ENCODE results near the gene KLHL29. TPM values are rescaled to one million over a fixed set of nuclear protein-coding genes. Genes with fewer than 3 reads are reported as not detected.

KLHL29 gene
- total RNA-seq, 1 donor from 2014 or later: 8.0 TPM

DNA sequence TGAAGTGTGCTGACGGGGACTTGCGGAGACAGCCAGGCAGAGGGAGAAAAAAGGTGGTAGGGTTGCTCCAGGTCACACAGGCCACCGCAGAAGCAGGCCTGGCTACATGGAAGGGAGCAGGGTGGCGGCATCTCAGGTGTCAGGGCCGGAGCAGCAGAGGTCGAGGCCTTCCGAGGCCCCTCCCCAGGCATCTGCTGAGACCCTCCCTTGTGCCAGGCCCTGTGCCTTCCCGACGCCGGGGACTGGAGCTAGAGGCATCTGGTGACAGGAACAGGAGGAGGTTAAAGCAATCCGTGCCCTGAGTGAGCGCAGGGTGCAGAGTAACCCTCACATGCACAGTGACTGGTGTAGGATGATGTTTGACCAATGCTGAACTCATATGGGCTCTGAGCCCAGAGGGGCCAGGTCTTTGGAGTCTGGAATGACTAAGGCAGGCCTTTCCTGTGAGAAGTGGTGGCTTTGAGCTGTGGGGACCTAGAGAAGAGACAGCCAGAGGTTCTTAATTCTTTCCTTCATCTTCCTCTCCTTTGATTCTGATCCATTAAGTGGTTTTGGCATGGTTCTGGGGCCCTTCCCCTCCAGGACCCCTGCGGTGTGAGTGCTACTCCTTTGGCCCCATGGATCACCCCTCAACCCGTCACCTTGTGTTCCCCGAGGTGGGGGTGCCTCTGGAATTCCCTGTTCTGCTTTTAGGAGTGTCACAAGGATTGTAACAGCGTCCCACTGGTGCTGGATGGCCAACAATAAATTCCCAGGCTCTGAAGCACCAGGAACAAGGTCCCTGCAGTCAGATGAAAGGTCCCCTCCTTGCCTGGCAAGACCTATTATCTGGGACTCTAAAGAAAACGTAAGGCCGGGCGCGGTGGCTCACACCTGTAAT is 72.1 kb downstream of the KLHL29 start:
- Mint-ChIP-seq H3K27me3 (ENCODE audit: low read depth) (no peaks in the 10 kb centered on the region), H3K9me3 (ENCODE audit: low read depth) (no peaks in the 10 kb centered on the region), H3K4me3 (ENCODE audit: unreplicated experiment) (no peak overlapping the region), H3K36me3 (ENCODE audit: low read depth) (no peaks in the 10 kb centered on the region), H3K27ac (ENCODE audit: unreplicated experiment) (no peak overlapping the region), H3K4me1 (ENCODE audit: low read depth) (peaks cover 32% of the 10 kb centered on the region)
- TF ChIP-seq, protein P1, sequence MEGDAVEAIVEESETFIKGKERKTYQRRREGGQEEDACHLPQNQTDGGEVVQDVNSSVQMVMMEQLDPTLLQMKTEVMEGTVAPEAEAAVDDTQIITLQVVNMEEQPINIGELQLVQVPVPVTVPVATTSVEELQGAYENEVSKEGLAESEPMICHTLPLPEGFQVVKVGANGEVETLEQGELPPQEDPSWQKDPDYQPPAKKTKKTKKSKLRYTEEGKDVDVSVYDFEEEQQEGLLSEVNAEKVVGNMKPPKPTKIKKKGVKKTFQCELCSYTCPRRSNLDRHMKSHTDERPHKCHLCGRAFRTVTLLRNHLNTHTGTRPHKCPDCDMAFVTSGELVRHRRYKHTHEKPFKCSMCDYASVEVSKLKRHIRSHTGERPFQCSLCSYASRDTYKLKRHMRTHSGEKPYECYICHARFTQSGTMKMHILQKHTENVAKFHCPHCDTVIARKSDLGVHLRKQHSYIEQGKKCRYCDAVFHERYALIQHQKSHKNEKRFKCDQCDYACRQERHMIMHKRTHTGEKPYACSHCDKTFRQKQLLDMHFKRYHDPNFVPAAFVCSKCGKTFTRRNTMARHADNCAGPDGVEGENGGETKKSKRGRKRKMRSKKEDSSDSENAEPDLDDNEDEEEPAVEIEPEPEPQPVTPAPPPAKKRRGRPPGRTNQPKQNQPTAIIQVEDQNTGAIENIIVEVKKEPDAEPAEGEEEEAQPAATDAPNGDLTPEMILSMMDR (IDR thresholded peaks at IDR 0.05): no peak
- no peak for DNase-seq (ENCODE audit: low spot score)

DNA sequence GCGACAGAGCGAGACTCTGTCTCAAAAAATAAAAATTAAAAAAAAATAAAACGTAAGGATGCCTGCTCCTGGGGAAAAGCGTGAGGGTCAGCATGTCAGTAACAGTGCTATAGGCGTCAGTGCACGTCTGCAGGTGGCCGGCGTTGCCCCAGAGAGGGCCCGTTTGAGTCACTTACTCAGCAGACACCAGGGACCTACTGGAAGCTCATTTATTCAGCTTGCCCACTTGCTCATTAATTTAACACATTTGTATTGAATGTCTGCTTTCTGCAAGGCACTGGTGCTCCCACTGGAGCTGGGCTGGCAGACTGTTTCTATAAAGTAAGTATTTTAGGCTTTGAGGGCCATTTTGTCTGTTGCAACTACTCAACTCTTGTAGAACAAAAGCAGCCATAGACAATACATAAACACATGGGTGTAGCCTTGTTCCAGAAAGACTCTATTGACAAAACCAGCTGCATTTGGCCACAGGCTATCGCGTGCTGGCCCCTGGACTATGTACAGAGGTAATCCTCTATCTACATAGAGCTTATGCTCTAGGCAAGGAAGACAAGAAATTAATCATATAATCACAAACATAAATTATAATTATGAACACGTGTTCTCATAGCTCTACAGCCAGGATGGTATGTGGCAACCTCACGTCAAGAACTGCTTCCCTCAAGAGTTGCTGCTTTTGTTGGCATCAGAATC is 73.2 kb downstream of the KLHL29 start:
- no peaks in the 10 kb centered on the region for H3K36me3 Mint-ChIP-seq (ENCODE audit: low read depth)
- H3K9me3 Mint-ChIP-seq (ENCODE audit: low read depth): no peaks in the 10 kb centered on the region
- no peaks in the 10 kb centered on the region for H3K27me3 Mint-ChIP-seq (ENCODE audit: low read depth)
- peaks cover 22% of the 10 kb centered on the region for H3K4me1 Mint-ChIP-seq (ENCODE audit: low read depth)
- no peak for DNase-seq (ENCODE audit: low spot score)
- H3K4me3 Mint-ChIP-seq (ENCODE audit: unreplicated experiment): no peak overlapping the region
- H3K27ac Mint-ChIP-seq (ENCODE audit: unreplicated experiment): no peak overlapping the region
- TF ChIP-seq, protein P1 (IDR thresholded peaks at IDR 0.05): no peak

DNA sequence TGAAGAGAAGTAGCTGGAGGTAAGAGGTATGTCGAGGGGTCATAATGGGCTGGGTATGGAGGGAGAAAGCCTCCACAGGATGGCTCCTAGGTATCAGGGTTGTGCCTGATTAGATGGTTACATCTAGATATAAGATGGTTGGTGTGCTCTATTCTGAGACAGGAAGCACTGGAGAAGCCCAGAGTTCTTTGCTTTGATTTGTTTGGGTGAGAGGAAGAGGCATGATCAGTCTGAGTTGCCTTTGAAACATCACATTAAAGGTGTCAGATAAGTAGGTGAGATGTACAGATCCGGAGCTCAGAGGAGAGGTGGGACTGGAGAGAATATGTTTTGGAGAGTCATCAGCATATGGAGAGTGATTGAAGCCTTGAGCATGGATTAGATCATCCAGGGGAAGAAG is 74.1 kb downstream of the KLHL29 start:
- no peak for DNase-seq (ENCODE audit: low spot score)
- H3K27me3 Mint-ChIP-seq (ENCODE audit: low read depth): no peaks in the 10 kb centered on the region
- H3K4me1 Mint-ChIP-seq (ENCODE audit: low read depth): peaks cover 13% of the 10 kb centered on the region
- H3K4me3 Mint-ChIP-seq (ENCODE audit: unreplicated experiment): no peak overlapping the region
- no peaks in the 10 kb centered on the region for H3K9me3 Mint-ChIP-seq (ENCODE audit: low read depth)
- TF ChIP-seq, protein P1 (IDR thresholded peaks at IDR 0.05): no peak
- no peak overlapping the region for H3K27ac Mint-ChIP-seq (ENCODE audit: unreplicated experiment)
- H3K36me3 Mint-ChIP-seq (ENCODE audit: low read depth): no peaks in the 10 kb centered on the region

DNA sequence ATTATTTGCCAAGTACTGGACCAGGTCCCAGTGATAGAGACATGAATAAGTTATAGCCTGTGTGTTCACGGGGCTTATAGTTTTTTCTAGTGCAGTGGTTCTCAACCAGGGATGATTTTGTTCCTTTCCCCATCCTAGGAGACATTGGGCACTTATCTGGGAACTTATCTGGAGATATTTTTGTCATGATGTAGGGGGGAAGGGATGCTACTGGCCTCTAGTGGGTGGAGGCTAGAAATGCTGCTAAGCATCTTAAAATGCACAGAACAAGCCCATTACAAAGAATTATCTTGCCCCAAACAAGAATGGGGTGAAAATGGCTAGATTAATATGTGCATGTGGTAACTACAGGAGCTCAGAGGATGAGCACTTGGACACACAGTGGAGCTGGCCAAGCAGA is 75.2 kb downstream of the KLHL29 start:
- no peaks in the 10 kb centered on the region for H3K9me3 Mint-ChIP-seq (ENCODE audit: low read depth)
- H3K27ac Mint-ChIP-seq (ENCODE audit: unreplicated experiment): no peak overlapping the region
- no peaks in the 10 kb centered on the region for H3K27me3 Mint-ChIP-seq (ENCODE audit: low read depth)
- TF ChIP-seq, protein P1 (IDR thresholded peaks at IDR 0.05): peak; percentile 79
- H3K4me1 Mint-ChIP-seq (ENCODE audit: low read depth): peaks cover 1% of the 10 kb centered on the region
- no peak overlapping the region for H3K4me3 Mint-ChIP-seq (ENCODE audit: unreplicated experiment)
- DNase-seq (ENCODE audit: low spot score): no peak
- H3K36me3 Mint-ChIP-seq (ENCODE audit: low read depth): no peaks in the 10 kb centered on the region

DNA sequence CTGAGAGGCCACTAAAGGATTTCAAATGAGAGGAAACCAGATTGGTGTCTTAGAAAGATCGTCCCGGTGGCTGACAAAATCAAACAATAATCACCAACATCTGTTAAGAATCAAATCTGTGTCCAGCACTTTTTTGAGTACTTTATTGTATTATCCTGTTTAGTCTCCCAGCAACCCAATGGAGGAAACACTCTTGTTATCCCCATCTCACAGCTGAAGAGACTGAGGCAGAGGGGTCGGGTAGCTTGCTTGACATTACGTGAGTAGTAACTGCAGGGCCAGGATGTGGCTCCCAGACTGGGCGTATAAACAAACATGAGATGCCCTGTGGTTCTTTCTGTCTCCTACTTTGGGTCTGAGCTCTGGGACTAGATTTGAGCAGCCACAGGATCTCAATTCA is 76.0 kb downstream of the KLHL29 start:
- no peaks in the 10 kb centered on the region for H3K36me3 Mint-ChIP-seq (ENCODE audit: low read depth)
- H3K27ac Mint-ChIP-seq (ENCODE audit: unreplicated experiment): no peak overlapping the region
- H3K4me1 Mint-ChIP-seq (ENCODE audit: low read depth): no peaks in the 10 kb centered on the region
- TF ChIP-seq, protein P1 (IDR thresholded peaks at IDR 0.05): no peak
- no peak overlapping the region for H3K4me3 Mint-ChIP-seq (ENCODE audit: unreplicated experiment)
- no peaks in the 10 kb centered on the region for H3K9me3 Mint-ChIP-seq (ENCODE audit: low read depth)
- DNase-seq (ENCODE audit: low spot score): no peak
- H3K27me3 Mint-ChIP-seq (ENCODE audit: low read depth): no peaks in the 10 kb centered on the region

Data from chondrocyte (in vitro differentiated cells).